OCI-LY1 (cell line): ENCODE data around the gene OPRM1.

ENCODE experiments used
- H2AFZ ChIP-seq: fragments of 200-600 bp; sonication (generic), shearing (Covaris generic); 2 replicates; pipeline ENCODE4 v1.6.0; 2014; ENCODE audit warnings: antibody characterized with exemption, mild to moderate bottlenecking, low read length
- H3F3A ChIP-seq: fragments of 200-600 bp; sonication (generic), shearing (Covaris generic); 2 replicates; pipeline ENCODE4 v1.6.0; 2014; ENCODE audit warnings: mild to moderate bottlenecking, antibody characterized with exemption, low read length, moderate library complexity; ENCODE audit not compliant: insufficient read depth
- H3K27ac ChIP-seq: fragments of 200-600 bp; sonication (generic); 2 replicates; pipeline ENCODE4 v1.5.1; 2014; ENCODE audit warnings: low read length, mixed run types, mild to moderate bottlenecking, low read depth; ENCODE audit not compliant: poor library complexity, severe bottlenecking
- H3K27me3 ChIP-seq: fragments of 200-600 bp; sonication (generic); 2 replicates; pipeline ENCODE4 v1.6.0; 2014; ENCODE audit warnings: antibody characterized with exemption, mild to moderate bottlenecking, low read length, moderate library complexity; ENCODE audit not compliant: insufficient read depth
- H3K36me3 ChIP-seq: fragments of 200-600 bp; sonication (generic); 2 replicates; pipeline ENCODE4 v1.6.1; 2014; ENCODE audit warnings: mild to moderate bottlenecking, antibody characterized with exemption, low read length, moderate library complexity, mixed read lengths; ENCODE audit not compliant: insufficient read depth
- H3K4me1 ChIP-seq: fragments of 200-600 bp; sonication (generic); 2 replicates; pipeline ENCODE4 v1.5.1; 2014; ENCODE audit warnings: mild to moderate bottlenecking, low read length, moderate library complexity; ENCODE audit not compliant: insufficient read depth, severe bottlenecking
- H3K4me2 ChIP-seq: fragments of 200-600 bp; sonication (generic), shearing (Covaris generic); 2 replicates; pipeline ENCODE4 v1.6.1; 2014; ENCODE audit warnings: low read length
- H3K4me3 ChIP-seq: fragments of 200-600 bp; sonication (generic); 2 replicates; pipeline ENCODE4 v1.5.1; 2014; ENCODE audit warnings: low read length, low read depth, mild to moderate bottlenecking, mixed read lengths; ENCODE audit not compliant: poor library complexity, severe bottlenecking
- H3K79me2 ChIP-seq: fragments of 200-600 bp; shearing (Covaris generic); 2 replicates; pipeline ENCODE4 v1.6.1; 2016; ENCODE audit warnings: mixed run types, low read length, mixed read lengths; ENCODE audit not compliant: insufficient read depth
- H3K9ac ChIP-seq: fragments of 200-600 bp; sonication (generic), shearing (Covaris generic); 2 replicates; pipeline ENCODE4 v1.6.1; 2014; ENCODE audit warnings: mild to moderate bottlenecking, low read length, mixed read lengths
- H3K9me2 ChIP-seq: fragments of 200-600 bp; sonication (generic), shearing (Covaris generic); 2 replicates; pipeline ENCODE4 v1.6.1; 2014; ENCODE audit warnings: low read depth, mild to moderate bottlenecking, low read length, mixed read lengths
- H3K9me3 ChIP-seq: fragments of 200-600 bp; shearing (Covaris generic); 2 replicates; pipeline ENCODE4 v1.6.1; 2014; ENCODE audit warnings: low read length, mixed read lengths
- H4K20me1 ChIP-seq: fragments of 200-600 bp; sonication (generic), shearing (Covaris generic); 2 replicates; pipeline ENCODE4 v1.6.0; 2016; ENCODE audit warnings: mild to moderate bottlenecking, low read length; ENCODE audit not compliant: insufficient read depth
- CTCF ChIP-seq: fragments of 200-600 bp; sonication (generic), shearing (Covaris generic); IDR thresholded peaks from 2 replicates; pipeline ENCODE4 v1.5.1; 2017; ENCODE audit warnings: mild to moderate bottlenecking, antibody characterized with exemption, low read length, moderate library complexity, mixed read lengths
- EZH2 ChIP-seq: fragments of 200-600 bp; sonication (generic), shearing (Covaris generic); IDR thresholded peaks from 2 replicates; pipeline ENCODE4 v1.8.0; 2017; ENCODE audit warnings: borderline replicate concordance, mixed run types, mild to moderate bottlenecking, antibody characterized with exemption, low read length, moderate library complexity, mixed read lengths

The OPRM1 gene

GRCh38 chr6:154002894-154003293, 36.1 kb upstream of the OPRM1 start:
- Histone ChIP-seq H3K79me2 (no peaks in the 10 kb centered on the region), H2AFZ (no peak overlapping the region), H3F3A (no peaks in the 10 kb centered on the region), H3K9me2 (no peaks in the 10 kb centered on the region), H3K9me3 (no peaks in the 10 kb centered on the region), H3K36me3 (no peaks in the 10 kb centered on the region), H3K9ac (no peak overlapping the region), H3K4me3 (no peak overlapping the region), H3K27ac (no peak overlapping the region), H3K4me2 (no peak overlapping the region), H3K27me3 (no peaks in the 10 kb centered on the region), H3K4me1 (no peaks in the 10 kb centered on the region), H4K20me1 (no peaks in the 10 kb centered on the region)
- TF ChIP-seq EZH2 (no peak), CTCF (no peak)

GRCh38 chr6:154010371-154010770, 28.7 kb upstream of the OPRM1 start:
- Histone ChIP-seq H3K4me2 (no peak overlapping the region), H3K9me3 (no peaks in the 10 kb centered on the region), H3K27ac (no peak overlapping the region), H3K4me3 (no peak overlapping the region), H3K79me2 (no peaks in the 10 kb centered on the region), H3K36me3 (no peaks in the 10 kb centered on the region), H3K9ac (no peak overlapping the region), H3F3A (no peaks in the 10 kb centered on the region), H4K20me1 (no peaks in the 10 kb centered on the region), H3K9me2 (no peaks in the 10 kb centered on the region), H3K4me1 (no peaks in the 10 kb centered on the region), H2AFZ (no peak overlapping the region), H3K27me3 (no peaks in the 10 kb centered on the region)
- TF ChIP-seq EZH2 (no peak), CTCF (no peak)

GRCh38 chr6:154012852-154013251, 26.2 kb upstream of the OPRM1 start:
- H3K79me2 ChIP-seq: no peaks in the 10 kb centered on the region
- H3K9me2 ChIP-seq: no peaks in the 10 kb centered on the region
- no peaks in the 10 kb centered on the region for H3F3A ChIP-seq
- H4K20me1 ChIP-seq: no peaks in the 10 kb centered on the region
- no peak overlapping the region for H3K4me3 ChIP-seq
- TF ChIP-seq CTCF: no peak
- TF ChIP-seq EZH2: no peak
- no peaks in the 10 kb centered on the region for H3K4me1 ChIP-seq
- H3K4me2 ChIP-seq: no peak overlapping the region
- H2AFZ ChIP-seq: no peak overlapping the region
- H3K9me3 ChIP-seq: no peaks in the 10 kb centered on the region
- H3K27ac ChIP-seq: no peak overlapping the region
- no peak overlapping the region for H3K9ac ChIP-seq
- H3K36me3 ChIP-seq: no peaks in the 10 kb centered on the region
- no peaks in the 10 kb centered on the region for H3K27me3 ChIP-seq
